ENCODE measurements around the gene PDCD4. TPM values are rescaled to one million over a fixed set of nuclear protein-coding genes. Genes with fewer than 3 reads are reported as not detected.

The PDCD4 gene
- total and polyA plus RNA-seq, 2 of the 13 experiments (the other 11 are each of a cell fraction or from before 2014, with no cell fraction given) = 22.8 to 56.2 TPM

DNA sequence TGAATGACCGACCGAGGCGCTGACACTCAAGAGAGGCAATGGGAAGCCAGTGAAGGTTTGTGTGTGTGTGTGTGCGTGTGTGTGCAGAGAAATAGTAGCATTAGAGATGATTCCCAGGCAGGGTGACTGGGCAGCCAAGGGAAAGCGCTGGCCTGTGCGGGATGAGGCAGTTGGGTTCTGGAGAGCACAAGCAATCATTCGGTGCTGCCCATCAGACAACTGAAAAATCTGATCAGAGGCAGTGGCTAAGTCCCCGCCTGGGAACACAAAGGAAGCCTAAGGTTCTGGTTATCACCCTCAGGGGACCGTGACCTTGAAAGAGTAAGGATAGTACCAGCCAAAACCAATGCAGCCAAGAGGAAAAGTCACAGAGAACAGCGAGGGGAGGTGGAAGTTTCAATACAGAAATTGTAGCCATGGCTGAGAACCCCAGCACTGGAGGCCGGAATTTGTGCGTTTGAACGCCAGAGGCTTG is 868 bp upstream of the PDCD4 start:
- peaks cover 45% of the 10 kb centered on the region for H3K4me1 ChIP-seq (ENCODE audit: insufficient read depth, low read length)
- peaks cover 30% of the 10 kb centered on the region for H3K79me2 ChIP-seq (ENCODE audit: insufficient read depth, low read length)
- no TSS peak for BruUV-seq (replicated peaks)
- 93% methylated on average over 13 of the region's 13 CpGs for WGBS (ENCODE audit: low lambda C conversion rate)
- H3K27ac ChIP-seq (ENCODE audit: extremely low read length, insufficient read depth, low read length) = peak overlapping the region; percentile 92
- in situ Hi-C loops (cut with HindIII; ENCODE audit: extremely low pct_ligation_motif_present, low pct_unique_long_range_greater_than_20kb) (no loop called here), intact Hi-C loops (cut with micrococcal nuclease; ENCODE audit: unreplicated experiment) (loop anchor here (5.0 kb wide), 3 partner anchors 39 to 124 kb away; no protein-coding TSS in a partner anchor)
- TF ChIP-seq SIX1 (CRISPR knock-in tag; IDR thresholded peaks at IDR 0.05; ENCODE audit: borderline replicate concordance) (no peak), SRSF4 (IDR thresholded peaks at IDR 0.05; ENCODE audit: low read depth, low read length, poor library complexity, severe bottlenecking) (no peak), ZNF672 (CRISPR knock-in tag; IDR thresholded peaks at IDR 0.05) (no peak), U2AF1 (optimal IDR thresholded peaks at IDR 0.05; ENCODE audit: low read depth, low read length) (no peak), NR2F2 (IDR thresholded peaks at IDR 0.05; ENCODE audit: borderline replicate concordance, low read depth) (no peak), ZBTB38 (CRISPR knock-in tag; IDR thresholded peaks at IDR 0.05) (peak; percentile 33; the same call in 1 of the 2 replicates), NFE2L1 (CRISPR knock-in tag; IDR thresholded peaks at IDR 0.05; ENCODE audit: borderline replicate concordance) (no peak), KDM4B (CRISPR knock-in tag; IDR thresholded peaks at IDR 0.05) (no peak), ZC3H4 (CRISPR knock-in tag; IDR thresholded peaks at IDR 0.05; ENCODE audit: borderline replicate concordance) (0 out of 2 replicates have a peak, but pooled peaks have one; percentile 45), ZNF530 (CRISPR knock-in tag; IDR thresholded peaks at IDR 0.05; ENCODE audit: low read depth) (no peak), ZNF350 (CRISPR knock-in tag; IDR thresholded peaks at IDR 0.05; ENCODE audit: borderline replicate concordance, low read depth) (no peak)
- TF ChIP-seq, protein P1, sequence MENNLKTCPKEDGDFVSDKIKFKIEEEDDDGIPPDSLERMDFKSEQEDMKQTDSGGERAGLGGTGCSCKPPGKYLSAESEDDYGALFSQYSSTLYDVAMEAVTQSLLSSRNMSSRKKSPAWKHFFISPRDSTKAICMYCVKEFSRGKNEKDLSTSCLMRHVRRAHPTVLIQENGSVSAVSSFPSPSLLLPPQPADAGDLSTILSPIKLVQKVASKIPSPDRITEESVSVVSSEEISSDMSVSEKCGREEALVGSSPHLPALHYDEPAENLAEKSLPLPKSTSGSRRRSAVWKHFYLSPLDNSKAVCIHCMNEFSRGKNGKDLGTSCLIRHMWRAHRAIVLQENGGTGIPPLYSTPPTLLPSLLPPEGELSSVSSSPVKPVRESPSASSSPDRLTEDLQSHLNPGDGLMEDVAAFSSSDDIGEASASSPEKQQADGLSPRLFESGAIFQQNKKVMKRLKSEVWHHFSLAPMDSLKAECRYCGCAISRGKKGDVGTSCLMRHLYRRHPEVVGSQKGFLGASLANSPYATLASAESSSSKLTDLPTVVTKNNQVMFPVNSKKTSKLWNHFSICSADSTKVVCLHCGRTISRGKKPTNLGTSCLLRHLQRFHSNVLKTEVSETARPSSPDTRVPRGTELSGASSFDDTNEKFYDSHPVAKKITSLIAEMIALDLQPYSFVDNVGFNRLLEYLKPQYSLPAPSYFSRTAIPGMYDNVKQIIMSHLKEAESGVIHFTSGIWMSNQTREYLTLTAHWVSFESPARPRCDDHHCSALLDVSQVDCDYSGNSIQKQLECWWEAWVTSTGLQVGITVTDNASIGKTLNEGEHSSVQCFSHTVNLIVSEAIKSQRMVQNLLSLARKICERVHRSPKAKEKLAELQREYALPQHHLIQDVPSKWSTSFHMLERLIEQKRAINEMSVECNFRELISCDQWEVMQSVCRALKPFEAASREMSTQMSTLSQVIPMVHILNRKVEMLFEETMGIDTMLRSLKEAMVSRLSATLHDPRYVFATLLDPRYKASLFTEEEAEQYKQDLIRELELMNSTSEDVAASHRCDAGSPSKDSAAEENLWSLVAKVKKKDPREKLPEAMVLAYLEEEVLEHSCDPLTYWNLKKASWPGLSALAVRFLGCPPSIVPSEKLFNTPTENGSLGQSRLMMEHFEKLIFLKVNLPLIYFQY (CRISPR knock-in tag; IDR thresholded peaks at IDR 0.05; ENCODE audit: borderline replicate concordance) = 0 out of 2 replicates have a peak, but pooled peaks have one; percentile 27
- TF ChIP-seq, protein P2, sequence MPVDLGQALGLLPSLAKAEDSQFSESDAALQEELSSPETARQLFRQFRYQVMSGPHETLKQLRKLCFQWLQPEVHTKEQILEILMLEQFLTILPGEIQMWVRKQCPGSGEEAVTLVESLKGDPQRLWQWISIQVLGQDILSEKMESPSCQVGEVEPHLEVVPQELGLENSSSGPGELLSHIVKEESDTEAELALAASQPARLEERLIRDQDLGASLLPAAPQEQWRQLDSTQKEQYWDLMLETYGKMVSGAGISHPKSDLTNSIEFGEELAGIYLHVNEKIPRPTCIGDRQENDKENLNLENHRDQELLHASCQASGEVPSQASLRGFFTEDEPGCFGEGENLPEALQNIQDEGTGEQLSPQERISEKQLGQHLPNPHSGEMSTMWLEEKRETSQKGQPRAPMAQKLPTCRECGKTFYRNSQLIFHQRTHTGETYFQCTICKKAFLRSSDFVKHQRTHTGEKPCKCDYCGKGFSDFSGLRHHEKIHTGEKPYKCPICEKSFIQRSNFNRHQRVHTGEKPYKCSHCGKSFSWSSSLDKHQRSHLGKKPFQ (CRISPR knock-in tag; IDR thresholded peaks at IDR 0.05; ENCODE audit: insufficient replicate concordance) = no peak
- TF ChIP-seq, protein P3, sequence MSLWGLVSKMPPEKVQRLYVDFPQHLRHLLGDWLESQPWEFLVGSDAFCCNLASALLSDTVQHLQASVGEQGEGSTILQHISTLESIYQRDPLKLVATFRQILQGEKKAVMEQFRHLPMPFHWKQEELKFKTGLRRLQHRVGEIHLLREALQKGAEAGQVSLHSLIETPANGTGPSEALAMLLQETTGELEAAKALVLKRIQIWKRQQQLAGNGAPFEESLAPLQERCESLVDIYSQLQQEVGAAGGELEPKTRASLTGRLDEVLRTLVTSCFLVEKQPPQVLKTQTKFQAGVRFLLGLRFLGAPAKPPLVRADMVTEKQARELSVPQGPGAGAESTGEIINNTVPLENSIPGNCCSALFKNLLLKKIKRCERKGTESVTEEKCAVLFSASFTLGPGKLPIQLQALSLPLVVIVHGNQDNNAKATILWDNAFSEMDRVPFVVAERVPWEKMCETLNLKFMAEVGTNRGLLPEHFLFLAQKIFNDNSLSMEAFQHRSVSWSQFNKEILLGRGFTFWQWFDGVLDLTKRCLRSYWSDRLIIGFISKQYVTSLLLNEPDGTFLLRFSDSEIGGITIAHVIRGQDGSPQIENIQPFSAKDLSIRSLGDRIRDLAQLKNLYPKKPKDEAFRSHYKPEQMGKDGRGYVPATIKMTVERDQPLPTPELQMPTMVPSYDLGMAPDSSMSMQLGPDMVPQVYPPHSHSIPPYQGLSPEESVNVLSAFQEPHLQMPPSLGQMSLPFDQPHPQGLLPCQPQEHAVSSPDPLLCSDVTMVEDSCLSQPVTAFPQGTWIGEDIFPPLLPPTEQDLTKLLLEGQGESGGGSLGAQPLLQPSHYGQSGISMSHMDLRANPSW (CRISPR knock-in tag; IDR thresholded peaks at IDR 0.05; ENCODE audit: borderline replicate concordance) = no peak
- peak overlapping the region; percentile 87 for H3K4me2 ChIP-seq (ENCODE audit: low read depth, low read length)
- H3K9me3 ChIP-seq (ENCODE audit: low read length) = no peaks in the 10 kb centered on the region
- ChIA-PET POLR2A (interaction anchor here (0.8 to 1.3 kb wide), 10 partner anchors 11 to 863 kb away, joined by 3 to 53 read pairs (median 8); partner anchors contain the start of genes ADD3, BBIP1 and SHOC2), CTCF (ENCODE audit: low intra/inter-chr PET ratio, low total read pairs) (no interaction called here)
- no peak for FAIRE-seq
- H3K9ac ChIP-seq (ENCODE audit: insufficient read depth, low read depth, low read length) = peak overlapping the region; percentile 64
- ATAC-seq = no peak
- peaks cover 6% of the 10 kb centered on the region; the same call in 1 of the 2 replicates for H4K20me1 ChIP-seq (ENCODE audit: insufficient read depth, low read length)
- H3K4me3 ChIP-seq (replicated peaks in 1 of 3; ENCODE audit: insufficient read depth in 1 of 3, low read depth in 2 of 3, low read length in 3 of 3) = peak overlapping the region in 2 of 3 experiments; percentile 13 to 60; a peak in 1 of 6 replicates
- no peak for DNase-seq (ENCODE audit: low spot score)
- peak overlapping the region; percentile 79 for H2AFZ ChIP-seq (ENCODE audit: low read length)
- H3K27me3 ChIP-seq (ENCODE audit: control insufficient read depth in 1 of 2, insufficient read depth in 2 of 2, low read length in 2 of 2) = no peaks in the 10 kb centered on the region
- peaks cover 0 to under 1% of the 10 kb centered on the region in 2 experiments; a peak in 1 of 5 replicates for H3K36me3 ChIP-seq (replicated peaks in 1 of 2; ENCODE audit: control insufficient read depth in 1 of 2, insufficient read depth in 2 of 2, low read length in 2 of 2)
